Ovary (tissue), 3 donors: ENCODE data around the gene CPXM2.

Source experiments
- POLR2A ChIP-seq: fragments of 450-650 bp; IDR thresholded peaks from one replicate; pipeline ENCODE4 v1.6.1; 2017; ENCODE audit warnings: antibody characterized with exemption, mild to moderate bottlenecking, moderate library complexity
- TF ChIP-seq, protein P1 (sequence below), 3 donors: fragments of 450-650 bp in 2 of 3; fragments of 200-600 bp in 1 of 3; IDR thresholded peaks; one replicate each; pipeline versions ENCODE4 v1.5.1 to v1.8.0; 2016 to 2022; ENCODE audit warnings: antibody characterized with exemption in 3 of 3, mild to moderate bottlenecking in 1 of 3
- donor health status: DM: no; HTN: no; CAD: no.

- TF ChIP-seq, protein P1, sequence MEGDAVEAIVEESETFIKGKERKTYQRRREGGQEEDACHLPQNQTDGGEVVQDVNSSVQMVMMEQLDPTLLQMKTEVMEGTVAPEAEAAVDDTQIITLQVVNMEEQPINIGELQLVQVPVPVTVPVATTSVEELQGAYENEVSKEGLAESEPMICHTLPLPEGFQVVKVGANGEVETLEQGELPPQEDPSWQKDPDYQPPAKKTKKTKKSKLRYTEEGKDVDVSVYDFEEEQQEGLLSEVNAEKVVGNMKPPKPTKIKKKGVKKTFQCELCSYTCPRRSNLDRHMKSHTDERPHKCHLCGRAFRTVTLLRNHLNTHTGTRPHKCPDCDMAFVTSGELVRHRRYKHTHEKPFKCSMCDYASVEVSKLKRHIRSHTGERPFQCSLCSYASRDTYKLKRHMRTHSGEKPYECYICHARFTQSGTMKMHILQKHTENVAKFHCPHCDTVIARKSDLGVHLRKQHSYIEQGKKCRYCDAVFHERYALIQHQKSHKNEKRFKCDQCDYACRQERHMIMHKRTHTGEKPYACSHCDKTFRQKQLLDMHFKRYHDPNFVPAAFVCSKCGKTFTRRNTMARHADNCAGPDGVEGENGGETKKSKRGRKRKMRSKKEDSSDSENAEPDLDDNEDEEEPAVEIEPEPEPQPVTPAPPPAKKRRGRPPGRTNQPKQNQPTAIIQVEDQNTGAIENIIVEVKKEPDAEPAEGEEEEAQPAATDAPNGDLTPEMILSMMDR (IDR thresholded peaks at IDR 0.05) = no peak
- TF ChIP-seq POLR2A = no peak
Measured at GRCh38 chr10:123934846-123935245, 43.2 kb upstream of the CPXM2 start.
